ENCODE data around the gene HLA-DRA.
A peak's percentile ranks its signal among the peaks of the same experiment; 100 is the strongest.
"Not testable (repeated sequence)": the region's sequence is repeated elsewhere in the genome, so short reads cannot be mapped to it uniquely, and the experiment has no call there.

The HLA-DRA gene

DNA sequence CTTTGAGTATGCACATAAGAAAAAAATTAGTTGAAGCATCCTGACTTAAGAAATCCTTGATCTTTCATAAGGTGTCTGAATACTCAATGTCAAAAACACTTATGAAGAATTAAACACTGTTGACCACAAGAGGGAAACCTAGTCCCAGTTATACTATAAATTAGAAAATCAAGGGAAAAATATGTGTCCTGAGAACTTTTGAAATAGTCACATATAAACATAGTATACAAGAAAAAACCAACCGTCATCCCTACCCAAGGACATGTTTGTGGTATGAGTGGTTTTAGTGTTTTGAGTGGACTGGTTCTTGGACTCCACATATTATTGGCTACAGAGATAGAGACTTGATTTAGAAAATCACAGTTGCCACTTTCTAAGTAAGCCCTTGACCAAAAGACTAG is 7.6 kb upstream of the HLA-DRA start:
- DNase-seq = peak in 1 of 5 donors; percentile 32

GRCh38 chr6:32433950-32434349 is 5.7 kb upstream of the HLA-DRA start:
- DNase-seq = not testable (repeated sequence)

- DNase-seq = no peak
Observed at GRCh38 chr6:32436186-32436585, 3.5 kb upstream of the HLA-DRA start.

- DNase-seq = peak in 1 of 5 donors; percentile 76
Observed at GRCh38 chr6:32436995-32437836, 2.5 kb upstream of the HLA-DRA start.

DNA sequence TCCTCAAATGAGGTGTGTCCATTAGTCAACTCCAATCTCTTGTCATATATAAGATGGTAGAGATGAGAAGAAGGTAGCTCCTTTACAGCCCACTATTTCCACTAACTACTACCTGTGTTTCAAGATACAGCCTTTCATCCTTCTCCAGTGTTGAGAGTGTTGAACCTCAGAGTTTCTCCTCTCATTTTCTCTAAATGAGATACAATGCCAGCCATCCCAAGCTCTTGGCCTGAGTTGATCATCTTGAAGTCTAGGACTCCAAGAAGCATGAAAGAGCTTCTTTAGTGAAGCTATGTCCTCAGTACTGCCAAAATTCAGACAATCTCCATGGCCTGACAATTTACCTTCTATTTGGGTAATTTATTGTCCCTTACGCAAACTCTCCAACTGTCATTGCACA is 548 bp upstream of the HLA-DRA start:
- no peak for DNase-seq

DNA sequence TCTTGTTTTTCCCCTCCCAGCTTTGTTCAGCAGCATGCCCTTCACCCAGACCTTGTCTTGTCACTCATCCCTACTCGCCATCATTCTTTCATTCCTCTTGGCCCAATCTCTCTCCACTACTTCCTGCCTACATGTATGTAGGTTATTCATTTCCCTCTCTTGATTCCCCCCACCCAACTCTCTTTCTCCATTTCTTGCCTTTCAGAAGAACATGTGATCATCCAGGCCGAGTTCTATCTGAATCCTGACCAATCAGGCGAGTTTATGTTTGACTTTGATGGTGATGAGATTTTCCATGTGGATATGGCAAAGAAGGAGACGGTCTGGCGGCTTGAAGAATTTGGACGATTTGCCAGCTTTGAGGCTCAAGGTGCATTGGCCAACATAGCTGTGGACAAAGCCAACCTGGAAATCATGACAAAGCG is 2.6 kb downstream of the HLA-DRA start:
- no peak for DNase-seq

DNA sequence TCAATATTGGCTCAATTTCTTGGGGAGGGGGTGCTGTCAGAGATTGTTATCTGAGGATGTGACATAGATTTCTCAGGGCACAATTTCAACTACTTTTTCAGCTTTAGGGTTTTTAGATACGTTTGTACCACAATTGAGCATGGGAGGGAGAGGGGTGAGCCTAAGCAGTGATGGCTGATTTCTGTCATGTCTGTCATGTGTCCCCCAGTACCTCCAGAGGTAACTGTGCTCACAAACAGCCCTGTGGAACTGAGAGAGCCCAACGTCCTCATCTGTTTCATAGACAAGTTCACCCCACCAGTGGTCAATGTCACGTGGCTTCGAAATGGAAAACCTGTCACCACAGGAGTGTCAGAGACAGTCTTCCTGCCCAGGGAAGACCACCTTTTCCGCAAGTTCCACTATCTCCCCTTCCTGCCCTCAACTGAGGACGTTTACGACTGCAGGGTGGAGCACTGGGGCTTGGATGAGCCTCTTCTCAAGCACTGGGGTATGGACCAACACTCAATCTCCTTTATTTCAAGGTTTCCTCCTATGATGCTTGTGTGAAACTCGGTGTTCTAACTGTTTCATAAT is 3.4 kb downstream of the HLA-DRA start:
- DNase-seq = no peak

DNA sequence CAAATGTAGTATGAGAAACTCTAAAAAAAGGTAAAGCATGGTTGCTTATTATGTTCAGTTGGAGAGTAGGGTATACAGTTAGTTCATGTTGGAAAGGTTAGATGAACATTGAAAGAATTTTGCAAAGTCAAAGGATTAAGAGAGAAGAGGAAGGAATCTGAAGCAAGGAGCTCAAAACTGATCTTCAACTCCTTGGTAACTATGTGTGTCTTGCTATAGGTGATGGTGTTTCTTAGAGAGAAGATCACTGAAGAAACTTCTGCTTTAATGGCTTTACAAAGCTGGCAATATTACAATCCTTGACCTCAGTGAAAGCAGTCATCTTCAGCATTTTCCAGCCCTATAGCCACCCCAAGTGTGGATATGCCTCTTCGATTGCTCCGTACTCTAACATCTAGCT is 4.7 kb downstream of the HLA-DRA start:
- DNase-seq = no peak

- no peak for DNase-seq
Observed at GRCh38 chr6:32445321-32445854, 5.7 kb downstream of the HLA-DRA start.

- no peak for DNase-seq
Observed at GRCh38 chr6:32447932-32448331, 8.2 kb downstream of the HLA-DRA start.

GRCh38 chr6:32449088-32449736 is 9.5 kb downstream of the HLA-DRA start:
- DNase-seq = no peak

DNA sequence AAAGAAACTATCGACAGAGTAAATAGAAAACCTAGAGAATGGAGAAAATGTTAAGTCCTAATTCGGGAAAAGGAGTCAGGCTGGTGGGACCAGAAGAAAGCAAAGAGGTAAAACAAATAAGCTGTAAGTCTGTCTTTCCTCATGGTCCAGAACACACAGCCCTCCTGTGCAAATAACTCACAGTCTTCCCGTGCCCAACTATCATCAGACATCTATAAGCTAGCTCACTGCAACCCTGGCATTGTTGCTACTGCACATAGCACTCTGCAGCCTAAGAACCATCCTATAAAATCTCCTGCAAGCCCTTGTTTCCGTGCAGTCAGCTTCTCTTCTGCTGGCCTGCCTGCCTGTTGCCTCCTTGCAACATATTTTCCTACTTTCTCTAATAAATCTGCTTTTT is 17.4 kb downstream of the HLA-DRA start:
- DNase-seq = no peak

- no peak for DNase-seq
Observed at GRCh38 chr6:32459781-32460424, 20.2 kb downstream of the HLA-DRA start.

GRCh38 chr6:32460528-32460927 is 20.8 kb downstream of the HLA-DRA start:
- DNase-seq = no peak

GRCh38 chr6:32461493-32461892 is 21.8 kb downstream of the HLA-DRA start:
- DNase-seq = no peak

- DNase-seq = peak in 1 of 5 donors; percentile 66
Observed at GRCh38 chr6:32462609-32463008, 22.9 kb downstream of the HLA-DRA start.

DNA sequence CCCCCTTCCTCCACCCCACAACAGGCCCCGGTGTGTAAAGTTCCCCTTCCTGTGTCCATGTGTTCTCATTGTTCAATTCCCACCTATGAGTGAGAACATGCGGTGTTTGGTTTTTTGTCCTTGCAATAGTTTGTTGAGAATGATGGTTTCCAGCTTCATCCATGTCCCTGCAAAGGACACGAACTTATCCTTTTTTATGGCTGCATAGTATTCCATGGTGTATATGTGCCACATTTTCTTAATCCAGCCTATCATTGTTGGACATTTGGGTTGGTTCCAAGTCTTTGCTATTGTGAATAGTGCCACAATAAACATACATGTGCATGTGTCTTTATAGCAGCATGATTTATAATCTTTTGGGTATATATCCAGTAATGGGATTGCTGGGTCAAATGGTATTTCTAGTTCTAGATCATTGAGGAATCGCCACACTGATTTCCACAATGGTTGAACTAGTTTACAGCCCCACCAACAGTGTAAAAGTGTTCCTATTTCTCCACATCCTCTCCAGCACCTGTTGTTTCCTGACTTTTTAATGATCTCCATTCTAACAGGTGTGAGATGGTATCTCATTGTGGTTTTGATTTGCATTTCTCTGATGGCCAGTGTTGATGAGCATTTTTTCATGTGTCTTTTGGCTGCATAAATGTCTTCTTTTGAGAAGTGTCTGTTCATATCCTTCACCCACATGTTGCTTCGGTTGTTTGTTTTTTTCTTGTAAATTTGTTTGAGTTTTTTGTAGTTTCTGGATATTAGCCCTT is 28.2 kb downstream of the HLA-DRA start:
- not testable (repeated sequence) for DNase-seq

- DNase-seq = no peak
Observed at GRCh38 chr6:32472781-32473375, 33.2 kb downstream of the HLA-DRA start.

GRCh38 chr6:32473376-32474348 is 34.0 kb downstream of the HLA-DRA start:
- peak in 1 of 5 donors; percentile 9 for DNase-seq

DNA sequence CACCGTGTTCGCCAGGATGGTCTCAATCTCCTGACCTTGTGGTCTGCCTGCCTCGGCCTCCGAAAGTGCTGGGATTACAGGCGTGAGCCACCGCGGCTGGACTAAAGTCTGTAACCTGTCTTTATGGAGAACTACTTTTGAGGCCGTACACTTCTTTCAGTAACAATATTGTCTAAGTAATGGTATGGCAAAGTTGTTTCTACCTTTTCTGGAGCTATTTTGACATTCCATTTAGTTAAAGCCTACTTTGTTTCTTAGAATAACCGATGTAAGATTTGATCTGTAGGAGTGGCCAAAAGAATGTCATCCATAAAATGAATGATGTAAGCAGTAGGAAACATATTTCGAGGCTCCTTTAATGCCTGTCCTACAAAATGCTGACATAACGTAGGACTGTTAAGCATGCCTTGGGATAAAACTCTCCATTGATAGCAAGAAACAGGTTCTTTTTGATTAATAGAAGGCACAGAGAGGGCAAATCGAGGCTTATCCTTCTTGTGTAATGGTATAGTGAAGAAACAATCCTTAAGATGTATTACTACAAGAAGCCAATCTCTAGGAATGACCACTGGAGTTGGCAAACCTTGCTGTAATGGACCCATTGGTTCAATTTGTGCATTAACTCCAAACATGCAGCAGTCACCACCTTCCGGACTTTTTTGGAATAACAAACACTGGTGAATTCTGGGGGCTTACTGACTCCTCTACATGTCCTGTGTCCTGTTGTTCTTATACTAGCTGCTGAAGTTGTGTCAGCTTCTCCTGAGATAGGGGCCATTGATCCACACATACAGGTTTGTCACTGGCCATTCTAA is 35.9 kb downstream of the HLA-DRA start:
- no peak for DNase-seq
